TTC549 (cell line): ENCODE results near the gene CREB3L1.

Experiments used
- FAIRE-seq: peaks from 2 replicates; lab custom pipeline; 2012; peaks lifted over from hg19 to GRCh38; lab: Jason Lieb, UNC

Gene CREB3L1

GRCh38 chr11:46272816-46273427, 4.5 kb upstream of the CREB3L1 start:
- no peak for FAIRE-seq

- no peak for FAIRE-seq
Observed at GRCh38 chr11:46273511-46274205, 3.8 kb upstream of the CREB3L1 start.

GRCh38 chr11:46275964-46276641, 1.4 kb upstream of the CREB3L1 start:
- no peak for FAIRE-seq

GRCh38 chr11:46277313-46277621, 195 bp upstream of the CREB3L1 start:
- FAIRE-seq, result peak; percentile 51

GRCh38 chr11:46278387-46279125, 1.1 kb downstream of the CREB3L1 start:
- no peak for FAIRE-seq

GRCh38 chr11:46279126-46280099, 2.0 kb downstream of the CREB3L1 start:
- FAIRE-seq, result no peak

GRCh38 chr11:46280706-46281105, 3.2 kb downstream of the CREB3L1 start:
- FAIRE-seq, result no peak

GRCh38 chr11:46281371-46281831, 3.9 kb downstream of the CREB3L1 start:
- FAIRE-seq, result no peak

GRCh38 chr11:46285173-46285572, 7.7 kb downstream of the CREB3L1 start:
- no peak for FAIRE-seq

- FAIRE-seq, result no peak
Observed at GRCh38 chr11:46285594-46286033, 8.2 kb downstream of the CREB3L1 start.

- no peak for FAIRE-seq
Observed at GRCh38 chr11:46286789-46287188, 9.3 kb downstream of the CREB3L1 start.

- no peak for FAIRE-seq
Observed at GRCh38 chr11:46288451-46288850, 11.0 kb downstream of the CREB3L1 start.

GRCh38 chr11:46290011-46290410, 12.5 kb downstream of the CREB3L1 start:
- no peak for FAIRE-seq

GRCh38 chr11:46290598-46291309, 13.3 kb downstream of the CREB3L1 start:
- FAIRE-seq, result no peak

- no peak for FAIRE-seq
Observed at GRCh38 chr11:46291441-46292150, 14.1 kb downstream of the CREB3L1 start.

GRCh38 chr11:46293066-46293465, 15.6 kb downstream of the CREB3L1 start:
- no peak for FAIRE-seq

- no peak for FAIRE-seq
Observed at GRCh38 chr11:46293641-46294103, 16.2 kb downstream of the CREB3L1 start.

- FAIRE-seq, result no peak
Observed at GRCh38 chr11:46294365-46295309, 17.2 kb downstream of the CREB3L1 start.
